Stomach (tissue), 9 donors: ENCODE measurements around the gene ANP32E. TPM values are rescaled to one million over a fixed set of nuclear protein-coding genes. Genes with fewer than 3 reads are reported as not detected.

Experiments
- DNase-seq, 2 donors: peaks; one replicate each; pipeline versions ENCODE4 v3.0.0 to v3.0.0-alpha.2; 2013 to 2019
- H3K27ac ChIP-seq, 5 donors: fragments of 200-600 bp in 4 of 5; sonication (generic) in 4 of 5; one replicate each; pipeline ENCODE4 v1.5.1; 2013 to 2019; ENCODE audit warnings: mild to moderate bottlenecking in 1 of 5, moderate library complexity in 1 of 5
- H3K27me3 ChIP-seq, 3 donors: fragments of 200-600 bp; sonication (generic); one replicate each; pipeline ENCODE4 v1.5.1; 2017 to 2019; ENCODE audit warnings: mixed run types in 1 of 3
- H3K36me3 ChIP-seq, 4 donors: fragments of 200-600 bp; sonication (generic); 1 replicate in 3 of 4; 2 replicates in 1 of 4; pipeline ENCODE4 v1.5.1; 2016 to 2019
- H3K4me1 ChIP-seq, 4 donors: fragments of 200-600 bp; sonication (generic); one replicate each; pipeline ENCODE4 v1.5.1; 2016 to 2019
- H3K4me3 ChIP-seq, 4 donors: fragments of 200-600 bp; sonication (generic) in 3 of 4; one replicate each; pipeline ENCODE4 v1.5.1; 2016 to 2019; ENCODE audit warnings: mild to moderate bottlenecking in 1 of 4
- H3K9me3 ChIP-seq, 4 donors: fragments of 200-600 bp; sonication (generic); one replicate each; pipeline ENCODE4 v1.5.1; 2016 to 2019
- CTCF ChIP-seq, 7 experiments: fragments of 450-650 bp in 4 of 7; fragments of 200-600 bp in 3 of 7; sonication (generic) in 3 of 7; IDR thresholded peaks; one replicate each; pipeline ENCODE4 v1.5.1; 2016 to 2019; ENCODE audit warnings: antibody characterized with exemption in 7 of 7, control low read depth in 2 of 7, mild to moderate bottlenecking in 1 of 7
- EP300 ChIP-seq: sonication (generic); formaldehyde crosslinking; IDR thresholded peaks from one replicate; pipeline ENCODE4 v1.6.1; 2017; ENCODE audit warnings: antibody characterized with exemption
- POLR2A ChIP-seq, 4 donors: fragments of 450-650 bp; IDR thresholded peaks; one replicate each; pipeline ENCODE4 v1.6.1; 2016; ENCODE audit warnings: antibody characterized with exemption in 4 of 4, control low read depth in 2 of 4, mild to moderate bottlenecking in 1 of 4, moderate library complexity in 1 of 4
- POLR2AphosphoS5 ChIP-seq, 3 donors: sonication (generic); formaldehyde crosslinking; IDR thresholded peaks; one replicate each; pipeline ENCODE4 v1.6.1; 2016; ENCODE audit warnings: antibody characterized with exemption in 3 of 3
- WGBS, 5 donors: extraction: QIAGEN DNeasy Blood & Tissue Kit in 3 of 5; methylation state at CpG; one replicate each; pipeline versions ENCODE4 v1.1.5 to v1.1.7; 2013 to 2018; 5-methylcytosine and 5-hydroxymethylcytosine counted together
- intact Hi-C: fragments of 100-400 bp; cut with DNase I; formaldehyde crosslinking; loops from one replicate; pipeline ENCODE4 v1.15.1; 2023; ENCODE audit warnings: low total_unique reads
- polyA plus RNA-seq, 3 donors: library from polyadenylated mRNA; stranded (reverse); fragments of 200-250 nt; gene quantifications; one replicate each; pipeline ENCODE4 v1.2.3, GENCODE V29; 2013
- total RNA-seq, 5 donors: library from RNA; depleted of rRNA; stranded (reverse); fragments of >200 nt; gene quantifications; one replicate each; pipeline versions ENCODE4 v1.1.0 to v1.2.3, GENCODE V29; 2014 to 2016
- donor health status: healthy with polysubstance abuse.
- donor health status: Bipolar disorder and iron deficiency.
- donor health status: healthy.

ANP32E gene
- total and polyA plus RNA-seq, 8 donors, result 7.0 to 33.2 (median 15.8) TPM

DNA sequence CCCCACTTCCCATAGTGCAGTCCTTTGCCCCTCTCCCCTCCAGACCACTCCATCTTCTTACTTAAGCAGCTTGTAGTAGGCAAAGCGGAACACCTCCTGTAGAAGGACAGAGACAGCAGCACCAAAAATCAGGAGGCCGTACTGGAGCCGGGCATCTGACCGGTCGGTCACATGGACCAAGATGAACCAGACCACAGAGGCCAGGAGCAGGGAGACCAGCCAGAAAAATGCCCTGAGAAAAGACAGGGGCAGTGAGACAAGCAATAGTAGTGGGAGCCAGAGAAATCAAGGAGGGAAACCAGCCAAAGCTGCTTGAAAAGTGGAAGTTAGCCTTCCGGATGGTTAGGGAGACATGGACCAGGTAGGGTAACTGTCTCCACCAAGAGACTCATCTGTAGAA, 32.0 kb upstream of the ANP32E start:
- no peaks in the 10 kb centered on the region for H3K27me3 ChIP-seq
- H3K4me3 ChIP-seq, result peak overlapping the region; percentile 76 to 95 (median 83)
- peaks cover 12 to 46% (median 25%) of the 10 kb centered on the region in 4 donors for H3K4me1 ChIP-seq
- TF ChIP-seq CTCF (IDR thresholded peaks at IDR 0.05), result no peak
- peaks cover 22 to 37% (median 35%) of the 10 kb centered on the region in 4 donors for H3K36me3 ChIP-seq
- intact Hi-C loops, result no loop called here
- DNase-seq, result no peak
- 17 to 39% (median 26%) methylated on average over 6 of the region's 6 CpGs for WGBS, 5 donors
- peak overlapping the region; percentile 80 to 98 (median 95) for H3K27ac ChIP-seq
- no peaks in the 10 kb centered on the region for H3K9me3 ChIP-seq

- no peak for TF ChIP-seq CTCF (IDR thresholded peaks at IDR 0.05)
- TF ChIP-seq POLR2AphosphoS5 (IDR thresholded peaks at IDR 0.05), result no peak
- peak overlapping the region in 2 of 5 donors; percentile 60 to 70 for H3K27ac ChIP-seq
- H3K9me3 ChIP-seq, result no peaks in the 10 kb centered on the region
- peaks cover 20 to 51% (median 42%) of the 10 kb centered on the region in 4 donors for H3K4me1 ChIP-seq
- no peak overlapping the region for H3K4me3 ChIP-seq
- intact Hi-C loops, result no loop called here
- WGBS, 5 donors, result 68 to 82% (median 75%) methylated on average over 6 of the region's 6 CpGs
- peaks cover 0 to 3% (median 0%) of the 10 kb centered on the region in 3 donors for H3K27me3 ChIP-seq
- peaks cover 22 to 37% (median 35%) of the 10 kb centered on the region in 4 donors for H3K36me3 ChIP-seq
- no peak for DNase-seq
Measured at GRCh38 chr1:150263549-150263948, 27.6 kb upstream of the ANP32E start.

- Histone ChIP-seq H3K4me3 (no peak overlapping the region), H3K27me3 (peaks cover 0 to 12% (median 0%) of the 10 kb centered on the region in 3 donors), H3K4me1 (peaks cover 16 to 55% (median 44%) of the 10 kb centered on the region in 4 donors), H3K36me3 (peaks cover 22 to 37% (median 35%) of the 10 kb centered on the region in 4 donors), H3K9me3 (no peaks in the 10 kb centered on the region), H3K27ac (peak overlapping the region in 4 of 5 donors; percentile 1 to 70 (median 56))
- WGBS, 5 donors, result 70 to 79% (median 74%) methylated on average over 6 of the region's 6 CpGs
- intact Hi-C loops, result no loop called here
- DNase-seq, result no peak
- TF ChIP-seq EP300 (no peak), POLR2AphosphoS5 (IDR thresholded peaks at IDR 0.05) (no peak), CTCF (IDR thresholded peaks at IDR 0.05) (peak in 1 of 7 experiments; percentile 5)
Measured at GRCh38 chr1:150262388-150263320, 26.7 kb upstream of the ANP32E start.

- no peak overlapping the region for H3K4me3 ChIP-seq
- H3K9me3 ChIP-seq, result no peaks in the 10 kb centered on the region
- H3K27me3 ChIP-seq, result peaks cover 0 to 23% (median 0%) of the 10 kb centered on the region in 3 donors
- peaks cover 19 to 26% (median 25%) of the 10 kb centered on the region in 4 donors for H3K36me3 ChIP-seq
- no peak overlapping the region for H3K27ac ChIP-seq
- peaks cover 13 to 55% (median 44%) of the 10 kb centered on the region in 4 donors for H3K4me1 ChIP-seq
- no peak for DNase-seq
- TF ChIP-seq POLR2A (IDR thresholded peaks at IDR 0.05) (no peak), POLR2AphosphoS5 (IDR thresholded peaks at IDR 0.05) (no peak), EP300 (no peak), CTCF (IDR thresholded peaks at IDR 0.05) (no peak)
- intact Hi-C loops, result no loop called here
- WGBS, 5 donors, result 78 to 89% (median 85%) methylated on average over 6 of the region's 6 CpGs
Measured at GRCh38 chr1:150261367-150261766, 25.5 kb upstream of the ANP32E start.
